ENCODE results near the gene RABGGTA. TPM values are rescaled to one million over a fixed set of nuclear protein-coding genes. Genes with fewer than 3 reads are reported as not detected.
A peak's percentile ranks its signal among the peaks of the same experiment; 100 is the strongest.

The RABGGTA gene
- polyA plus RNA-seq, 3 donors = 34.5 to 125 (median 35.4) TPM

DNA sequence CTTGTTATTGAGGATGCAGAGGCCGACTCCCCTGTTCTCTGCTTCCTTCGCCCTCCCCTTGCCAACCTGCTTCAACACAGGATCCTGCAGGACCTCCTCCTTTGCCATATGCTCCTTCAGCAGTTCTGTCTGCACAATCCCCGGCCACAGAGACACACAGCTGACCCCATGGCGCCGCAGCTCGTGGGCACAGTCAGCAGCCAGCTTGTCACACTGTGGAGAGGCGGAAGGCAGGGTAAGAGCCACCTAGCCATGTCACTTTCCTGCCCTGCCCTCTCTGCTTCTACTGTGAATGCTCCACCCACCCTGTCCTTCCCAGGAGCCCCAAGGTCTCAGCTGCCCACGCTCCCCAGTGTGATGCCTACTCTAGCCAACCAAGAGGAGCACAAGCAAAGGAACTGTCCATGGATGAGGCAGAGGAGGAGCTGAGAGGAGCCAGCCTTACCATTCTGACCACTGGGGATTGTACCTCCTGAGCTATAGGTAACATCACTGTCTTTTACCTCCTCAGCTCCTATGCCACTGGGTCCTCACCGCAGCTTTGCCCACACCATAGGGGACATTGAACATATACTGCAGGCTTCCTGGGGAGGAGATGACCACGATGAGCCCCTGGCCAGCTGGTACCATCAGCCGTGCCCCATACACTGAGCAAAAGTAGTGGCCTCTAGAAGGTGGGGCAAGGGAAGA, 20.9 kb upstream of the RABGGTA start:
- Mint-ChIP-seq H3K27me3 (ENCODE audit: low read depth in 3 of 3) (peaks cover 0 to 1% (median 0%) of the 10 kb centered on the region in 3 donors), H3K27ac (peak overlapping the region in 2 of 7 donors; percentile 52 to 62), H3K4me1 (peaks cover 18% of the 10 kb centered on the region), H3K4me3 (no peak overlapping the region), H3K36me3 (peaks cover 63 to 69% of the 10 kb centered on the region in 2 donors), H3K9me3 (no peaks in the 10 kb centered on the region)
- H3K79me2 ChIP-seq (ENCODE audit: insufficient read depth, low read length) = no peaks in the 10 kb centered on the region
- H3K9ac ChIP-seq (ENCODE audit: insufficient read depth, low read length, poor library complexity, severe bottlenecking) = no peak overlapping the region
- H3K36me3 ChIP-seq (replicated peaks in 1 of 2; ENCODE audit: control insufficient read depth in 1 of 2, insufficient read depth in 2 of 2, low read length in 2 of 2) = peaks cover 50 to 70% of the 10 kb centered on the region in 2 donors
- no peaks in the 10 kb centered on the region for H4K20me1 ChIP-seq (ENCODE audit: insufficient read depth, low read length)
- peaks cover 8 to 10% of the 10 kb centered on the region in 2 donors for H3K4me1 ChIP-seq (ENCODE audit: control insufficient read depth in 1 of 2, insufficient read depth in 2 of 2, low read length in 2 of 2)
- no peak overlapping the region for H2AFZ ChIP-seq (ENCODE audit: insufficient read depth, low read depth, low read length, poor library complexity, severe bottlenecking)
- no peak for DNase-seq
- no peak overlapping the region for H3K4me3 ChIP-seq (replicated peaks in 1 of 3; ENCODE audit: low read depth in 2 of 3, low read length in 3 of 3)
- intact Hi-C loops (cut with micrococcal nuclease) = loop anchor here in 1 of 2 donors (10.0 kb wide), 1 partner anchor 177 kb away; the partner anchor contains the start of genes DCAF11 and NRL
- H3K9me3 ChIP-seq (replicated peaks in 1 of 2; ENCODE audit: control insufficient read depth in 1 of 2, insufficient read depth in 1 of 2, low read length in 2 of 2) = no peaks in the 10 kb centered on the region
- H3K27ac ChIP-seq (ENCODE audit: low read depth in 1 of 2, low read length in 2 of 2) = no peak overlapping the region
- WGBS (ENCODE audit: insufficient coverage) = 97% methylated on average over 9 of the region's 11 CpGs
- H3K27me3 ChIP-seq (ENCODE audit: control insufficient read depth in 2 of 2, insufficient read depth in 2 of 2, low read length in 2 of 2) = no peaks in the 10 kb centered on the region
- H3K4me2 ChIP-seq (replicated peaks; ENCODE audit: extremely low read depth, low read length, poor library complexity, severe bottlenecking) = no peak overlapping the region
- TF ChIP-seq, protein P1, sequence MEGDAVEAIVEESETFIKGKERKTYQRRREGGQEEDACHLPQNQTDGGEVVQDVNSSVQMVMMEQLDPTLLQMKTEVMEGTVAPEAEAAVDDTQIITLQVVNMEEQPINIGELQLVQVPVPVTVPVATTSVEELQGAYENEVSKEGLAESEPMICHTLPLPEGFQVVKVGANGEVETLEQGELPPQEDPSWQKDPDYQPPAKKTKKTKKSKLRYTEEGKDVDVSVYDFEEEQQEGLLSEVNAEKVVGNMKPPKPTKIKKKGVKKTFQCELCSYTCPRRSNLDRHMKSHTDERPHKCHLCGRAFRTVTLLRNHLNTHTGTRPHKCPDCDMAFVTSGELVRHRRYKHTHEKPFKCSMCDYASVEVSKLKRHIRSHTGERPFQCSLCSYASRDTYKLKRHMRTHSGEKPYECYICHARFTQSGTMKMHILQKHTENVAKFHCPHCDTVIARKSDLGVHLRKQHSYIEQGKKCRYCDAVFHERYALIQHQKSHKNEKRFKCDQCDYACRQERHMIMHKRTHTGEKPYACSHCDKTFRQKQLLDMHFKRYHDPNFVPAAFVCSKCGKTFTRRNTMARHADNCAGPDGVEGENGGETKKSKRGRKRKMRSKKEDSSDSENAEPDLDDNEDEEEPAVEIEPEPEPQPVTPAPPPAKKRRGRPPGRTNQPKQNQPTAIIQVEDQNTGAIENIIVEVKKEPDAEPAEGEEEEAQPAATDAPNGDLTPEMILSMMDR (IDR thresholded peaks at IDR 0.05) = no peak

DNA sequence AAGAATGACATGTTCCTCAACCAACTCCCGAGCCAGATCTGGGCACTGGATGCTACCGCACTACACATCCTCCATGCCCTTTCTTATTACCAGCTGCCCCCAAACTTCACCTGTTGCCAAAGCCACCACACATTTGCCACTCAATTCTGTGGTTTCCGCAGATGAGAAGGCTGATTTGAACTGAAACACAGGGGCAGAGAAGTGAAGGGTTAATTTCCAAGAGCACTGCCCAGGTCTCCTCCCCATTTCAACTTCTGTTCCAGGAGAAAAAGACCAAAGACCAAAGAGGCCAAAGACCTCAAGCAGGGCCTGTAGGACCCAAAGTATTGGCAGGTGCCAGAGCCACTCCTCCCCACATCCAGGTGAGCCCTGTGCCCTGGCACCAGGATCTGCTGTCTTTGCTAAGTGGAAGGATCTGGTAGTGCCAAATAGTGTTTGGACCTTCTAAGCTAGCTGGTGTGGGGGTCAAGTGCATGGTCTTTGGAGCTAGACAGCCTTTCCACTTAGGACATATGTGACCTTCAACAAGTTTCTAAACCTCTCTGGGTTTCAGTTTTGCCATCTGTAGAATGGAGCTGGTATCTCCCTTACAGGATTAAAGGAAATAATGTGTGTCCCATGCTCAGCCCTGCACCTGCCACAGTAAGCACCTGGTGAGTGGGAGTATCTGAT, 20.2 kb upstream of the RABGGTA start:
- Mint-ChIP-seq H3K27ac (peak overlapping the region in 1 of 7 donors; percentile 43), H3K9me3 (no peaks in the 10 kb centered on the region), H3K27me3 (ENCODE audit: low read depth in 3 of 3) (peaks cover 0 to 1% (median 0%) of the 10 kb centered on the region in 3 donors), H3K4me1 (peaks cover 11% of the 10 kb centered on the region), H3K36me3 (peaks cover 61 to 68% of the 10 kb centered on the region in 2 donors), H3K4me3 (no peak overlapping the region)
- Histone ChIP-seq H3K27me3 (ENCODE audit: control insufficient read depth in 2 of 2, insufficient read depth in 2 of 2, low read length in 2 of 2) (no peaks in the 10 kb centered on the region), H3K9ac (ENCODE audit: insufficient read depth, low read length, poor library complexity, severe bottlenecking) (no peak overlapping the region), H2AFZ (ENCODE audit: insufficient read depth, low read depth, low read length, poor library complexity, severe bottlenecking) (no peak overlapping the region), H3K27ac (ENCODE audit: low read depth in 1 of 2, low read length in 2 of 2) (no peak overlapping the region), H4K20me1 (ENCODE audit: insufficient read depth, low read length) (no peaks in the 10 kb centered on the region), H3K4me2 (replicated peaks; ENCODE audit: extremely low read depth, low read length, poor library complexity, severe bottlenecking) (no peak overlapping the region), H3K9me3 (replicated peaks in 1 of 2; ENCODE audit: control insufficient read depth in 1 of 2, insufficient read depth in 1 of 2, low read length in 2 of 2) (no peaks in the 10 kb centered on the region), H3K4me3 (replicated peaks in 1 of 3; ENCODE audit: low read depth in 2 of 3, low read length in 3 of 3) (no peak overlapping the region), H3K4me1 (ENCODE audit: control insufficient read depth in 1 of 2, insufficient read depth in 2 of 2, low read length in 2 of 2) (peaks cover 1 to 3% of the 10 kb centered on the region in 2 donors), H3K79me2 (ENCODE audit: insufficient read depth, low read length) (no peaks in the 10 kb centered on the region), H3K36me3 (replicated peaks in 1 of 2; ENCODE audit: control insufficient read depth in 1 of 2, insufficient read depth in 2 of 2, low read length in 2 of 2) (peaks cover 50 to 70% of the 10 kb centered on the region in 2 donors)
- intact Hi-C loops (cut with micrococcal nuclease) = loop anchor here in 1 of 2 donors (10.0 kb wide), 1 partner anchor 177 kb away; the partner anchor contains the start of genes DCAF11 and NRL
- no CpG with 5 or more reads among the region's 3 CpGs for WGBS (ENCODE audit: insufficient coverage)
- TF ChIP-seq, protein P1 (IDR thresholded peaks at IDR 0.05) = no peak
- no peak for DNase-seq
